NCI-H1417 (cell line): ENCODE data around the gene PLB1.
A peak's percentile ranks its signal among the peaks of the same experiment; 100 is the strongest.

Experiments used
- DNase-seq, 3 experiments: peaks; one replicate each; lab custom pipeline; 2025; lab: John Stamatoyannopoulos, UW

PLB1 gene

GRCh38 chr2:28627722-28628480 is 132.0 kb downstream of the PLB1 start:
- no peak for DNase-seq

DNA sequence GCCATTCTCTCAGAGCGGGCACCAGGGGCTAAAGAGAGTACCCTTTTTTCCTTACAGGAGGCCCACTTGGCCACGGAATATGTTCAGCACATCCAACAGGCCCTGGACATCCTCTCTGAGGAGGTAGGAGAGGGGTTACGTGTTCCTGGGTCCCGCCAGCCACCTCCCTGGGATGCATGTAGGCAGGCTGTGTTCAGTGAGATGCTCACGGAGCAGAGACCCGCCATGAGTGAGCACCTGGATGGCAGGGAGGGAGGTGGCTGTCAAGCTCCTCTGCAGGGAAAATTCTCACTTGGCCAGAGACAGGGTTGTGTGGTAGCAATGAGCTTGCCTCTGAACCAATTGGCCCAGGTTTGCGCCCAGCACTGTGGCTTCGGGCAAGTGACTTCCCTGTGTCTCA is 132.6 kb downstream of the PLB1 start:
- DNase-seq: no peak

- no peak for DNase-seq
These were observed 133.1 kb downstream of the PLB1 start for GRCh38 chr2:28628987-28629386.

DNA sequence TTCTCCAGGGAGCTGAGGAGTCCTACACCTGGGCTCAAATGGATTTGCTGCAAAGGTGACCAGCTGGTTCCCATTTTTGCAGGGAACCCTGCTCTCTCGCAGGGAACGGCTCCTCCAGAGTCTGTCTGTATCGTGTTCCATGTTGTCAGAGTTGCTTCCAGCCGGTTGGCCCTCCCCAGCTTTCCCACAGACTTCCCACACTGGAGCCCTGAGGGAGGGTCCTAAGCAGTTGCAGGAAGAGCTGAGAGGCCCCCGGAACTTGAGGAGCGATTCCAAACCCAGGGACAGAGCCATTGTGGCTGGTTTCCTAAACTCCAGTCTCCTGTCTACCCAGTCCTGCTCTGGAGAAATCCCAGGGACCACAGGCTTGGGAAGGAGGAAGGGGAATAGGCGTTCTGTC is 134.1 kb downstream of the PLB1 start:
- DNase-seq: no peak

DNA sequence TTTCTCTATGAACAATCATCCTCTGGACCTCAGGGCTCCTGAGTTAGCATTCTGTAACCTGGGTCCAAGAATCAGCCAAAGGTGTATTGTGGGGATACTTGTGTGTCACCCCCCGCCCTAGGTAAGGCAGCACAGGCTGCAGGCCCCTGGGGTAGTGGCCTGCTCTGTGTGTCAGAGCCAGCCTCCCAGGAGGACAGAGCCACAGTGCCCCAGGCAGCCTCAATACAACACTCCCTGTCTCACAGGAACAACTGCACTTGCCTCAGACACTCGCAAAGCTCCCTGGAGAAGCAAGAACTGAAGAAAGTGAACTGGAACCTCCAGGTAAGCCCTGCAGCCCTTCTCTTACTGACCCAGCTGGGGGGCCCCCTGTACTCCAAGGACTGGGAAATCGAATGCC is 134.5 kb downstream of the PLB1 start:
- no peak for DNase-seq

GRCh38 chr2:28631514-28632206 is 135.8 kb downstream of the PLB1 start:
- no peak for DNase-seq

- no peak for DNase-seq
These were observed 136.9 kb downstream of the PLB1 start for GRCh38 chr2:28632791-28633190.

GRCh38 chr2:28633204-28633603 is 137.3 kb downstream of the PLB1 start:
- no peak for DNase-seq

GRCh38 chr2:28633746-28634145 is 137.9 kb downstream of the PLB1 start:
- DNase-seq: no peak

DNA sequence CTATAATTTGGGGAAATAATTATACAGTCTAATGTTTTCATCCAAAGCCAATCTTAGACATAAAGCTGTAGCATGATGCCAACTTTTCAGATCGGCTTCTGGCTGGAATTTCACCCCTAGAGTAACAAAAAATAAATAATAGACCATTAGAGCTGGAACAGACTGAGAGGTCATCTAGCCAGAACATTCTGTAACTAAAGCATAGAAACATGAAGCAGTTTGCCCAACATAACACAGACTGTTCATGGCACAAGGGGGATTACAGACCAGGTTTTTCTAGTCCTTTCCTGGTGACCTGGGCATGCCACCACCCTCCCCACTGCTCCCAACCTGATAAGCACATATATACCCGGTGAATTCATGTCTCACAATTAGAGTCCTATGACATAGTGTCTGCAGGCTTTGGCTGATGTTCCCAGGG is 139.3 kb downstream of the PLB1 start:
- no peak for DNase-seq

DNA sequence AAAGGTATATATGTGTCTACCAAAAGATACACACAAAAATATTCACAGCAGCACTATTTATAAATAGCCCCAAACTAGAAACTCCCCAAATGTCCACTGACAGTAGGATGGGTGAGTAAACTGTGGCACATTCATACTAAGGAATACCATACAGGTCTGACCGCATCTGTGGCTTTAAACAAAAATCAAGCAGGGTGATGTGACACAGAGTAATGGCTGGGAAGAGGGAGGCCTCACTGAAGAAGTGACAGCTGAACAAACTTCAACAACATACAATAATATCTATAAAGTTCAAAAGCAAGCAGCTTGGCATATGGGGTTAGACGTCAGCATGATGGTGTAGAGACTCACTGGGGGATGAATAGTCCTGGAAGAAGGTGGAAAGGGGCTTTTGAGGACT is 140.6 kb downstream of the PLB1 start:
- DNase-seq: no peak

DNA sequence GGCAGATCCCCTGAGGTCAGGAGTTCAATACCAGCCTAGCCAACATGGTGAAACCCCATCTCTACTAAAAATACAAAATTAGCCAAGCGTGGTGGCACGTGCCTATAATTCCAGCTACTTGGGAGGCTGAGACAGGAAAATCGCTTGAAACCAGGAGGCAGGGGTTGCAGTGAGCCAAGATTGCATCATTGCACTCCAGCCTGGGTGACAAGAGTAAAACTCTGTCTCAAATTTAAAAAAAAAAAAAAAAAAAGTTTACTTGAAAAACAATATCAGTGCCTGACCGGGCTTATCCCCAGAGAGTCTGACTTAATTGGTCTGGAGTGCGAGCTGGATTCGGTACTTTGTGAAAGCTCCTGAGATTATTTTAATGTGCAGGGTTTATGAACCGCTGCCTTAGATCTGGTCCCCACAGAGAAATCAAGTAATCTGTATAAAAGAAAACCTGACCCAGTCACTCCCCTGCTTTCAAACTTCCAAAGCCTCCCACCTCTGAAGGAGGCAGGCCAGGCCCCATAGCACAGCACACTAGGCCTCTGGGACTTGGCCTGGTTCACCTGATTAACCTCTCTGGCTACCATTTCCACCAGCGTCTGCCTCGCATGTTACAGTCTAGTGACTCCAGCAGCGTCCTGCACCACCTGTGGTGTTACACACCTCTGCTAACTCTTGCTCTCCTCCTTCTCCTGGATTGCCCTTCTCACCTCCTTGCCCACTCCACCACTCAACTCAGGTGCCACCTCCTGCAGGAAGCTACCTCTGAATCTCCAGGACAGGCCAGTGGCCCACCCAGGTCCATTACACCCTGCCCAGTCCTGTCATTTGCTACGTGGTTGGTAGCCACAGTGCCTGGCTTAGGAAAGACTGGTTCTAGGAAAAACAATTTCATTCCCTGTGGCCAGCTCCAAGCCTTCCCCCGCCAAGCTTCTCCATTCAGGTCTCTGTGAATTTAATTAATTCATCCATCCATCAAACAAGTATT is 141.5 kb downstream of the PLB1 start:
- no peak for DNase-seq

GRCh38 chr2:28638102-28638501 is 142.2 kb downstream of the PLB1 start:
- no peak for DNase-seq

DNA sequence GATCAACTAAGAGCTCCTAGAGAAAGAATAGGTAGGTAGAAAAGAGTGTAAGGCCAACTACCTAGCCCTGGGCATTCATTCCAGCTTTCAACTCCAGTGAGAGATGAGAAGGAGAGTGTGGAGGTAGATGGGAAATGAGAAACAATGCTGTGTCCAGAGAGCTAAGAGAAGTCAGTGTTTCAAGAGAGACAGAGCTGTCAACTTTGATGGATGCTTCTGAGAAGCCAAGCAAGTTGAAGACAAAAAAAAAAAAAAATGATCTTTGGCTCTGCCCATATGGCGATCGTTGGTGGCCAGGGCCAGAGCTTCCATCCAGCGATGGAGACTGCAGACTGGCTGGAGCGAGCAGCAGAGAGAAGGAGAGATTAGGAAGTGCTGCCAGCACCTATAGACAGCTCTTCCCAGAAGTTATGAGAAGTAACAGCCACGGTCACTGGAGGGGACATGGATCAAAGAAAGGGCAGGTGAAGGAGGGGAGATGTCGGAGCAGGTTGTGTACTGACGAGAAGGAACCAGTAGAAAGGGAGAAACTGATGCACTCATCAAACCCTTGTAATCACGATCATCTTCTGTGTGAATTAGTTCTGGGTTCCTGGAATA is 143.3 kb downstream of the PLB1 start:
- DNase-seq: no peak

DNA sequence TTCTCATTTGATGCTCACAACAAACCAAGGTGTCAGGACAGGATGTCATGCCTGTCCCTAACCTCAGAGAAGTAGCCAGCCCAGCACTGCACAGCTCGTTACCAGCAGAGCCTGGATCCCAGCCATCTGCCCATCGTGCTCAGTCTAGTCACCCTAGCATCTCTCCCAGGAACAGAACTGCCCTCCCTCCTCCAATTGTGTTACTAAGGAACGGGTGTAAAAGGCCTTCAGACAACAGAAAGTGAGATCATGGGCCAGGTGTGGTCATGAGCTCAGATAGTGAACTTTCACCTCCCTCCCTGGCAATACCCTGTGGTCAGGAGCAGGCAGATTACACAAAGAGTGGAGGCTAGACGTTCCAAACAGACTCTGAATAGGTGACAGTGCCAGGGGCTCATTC is 144.0 kb downstream of the PLB1 start:
- DNase-seq: peak in 2 of 3 experiments; percentile 11 to 53

DNA sequence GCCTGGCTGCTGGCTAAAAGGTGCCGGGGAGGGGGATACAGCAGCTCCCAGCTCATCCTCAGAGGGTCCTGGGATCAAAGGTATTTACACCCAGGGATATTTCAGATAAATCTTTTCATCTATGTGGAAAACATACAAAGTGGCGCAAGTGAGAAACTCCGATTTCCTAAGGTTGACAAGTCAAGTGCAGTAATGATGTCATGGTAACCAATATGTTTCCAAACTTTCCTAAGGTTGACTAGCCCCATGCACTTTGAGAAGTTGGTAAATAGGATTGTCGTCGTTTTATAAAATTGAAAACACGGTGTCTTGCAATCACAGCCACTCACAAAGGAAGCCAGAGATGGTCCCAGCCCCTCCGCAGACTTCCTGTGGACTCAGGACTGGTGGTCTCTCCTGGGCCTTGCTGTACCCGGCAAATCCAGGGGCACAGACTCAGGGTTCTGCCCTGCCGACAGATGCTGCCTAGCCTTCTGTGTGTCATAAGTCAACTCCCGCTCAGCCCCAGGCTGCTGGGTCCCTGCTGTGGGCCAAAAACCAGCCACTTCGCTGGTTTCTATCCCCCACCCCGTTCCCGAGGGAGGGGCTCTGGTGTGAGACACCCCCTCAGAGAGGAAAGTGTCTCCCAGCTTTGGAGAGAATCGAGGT is 144.5 kb downstream of the PLB1 start:
- DNase-seq: no peak

DNA sequence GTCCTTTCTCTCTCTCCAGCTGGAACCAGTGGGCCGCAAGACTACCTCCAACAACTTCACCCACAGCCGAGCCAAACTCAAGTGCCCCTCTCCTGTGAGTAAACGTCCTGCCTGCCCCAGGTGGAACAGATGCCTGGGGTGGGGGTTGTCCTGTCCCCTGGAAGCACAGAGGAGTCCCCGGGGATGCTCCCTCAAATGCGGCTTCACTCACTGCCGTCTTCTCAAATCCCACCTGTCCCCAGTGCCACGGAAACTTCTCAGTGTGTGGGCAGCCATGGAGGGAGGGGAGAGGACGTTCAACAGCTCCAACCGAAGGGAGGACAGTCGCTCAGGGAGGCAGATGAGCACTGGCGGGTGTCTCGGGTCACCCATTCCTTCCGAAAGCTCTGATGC is 145.0 kb downstream of the PLB1 start:
- no peak for DNase-seq

GRCh38 chr2:28642796-28643195 is 146.9 kb downstream of the PLB1 start:
- no peak for DNase-seq

DNA sequence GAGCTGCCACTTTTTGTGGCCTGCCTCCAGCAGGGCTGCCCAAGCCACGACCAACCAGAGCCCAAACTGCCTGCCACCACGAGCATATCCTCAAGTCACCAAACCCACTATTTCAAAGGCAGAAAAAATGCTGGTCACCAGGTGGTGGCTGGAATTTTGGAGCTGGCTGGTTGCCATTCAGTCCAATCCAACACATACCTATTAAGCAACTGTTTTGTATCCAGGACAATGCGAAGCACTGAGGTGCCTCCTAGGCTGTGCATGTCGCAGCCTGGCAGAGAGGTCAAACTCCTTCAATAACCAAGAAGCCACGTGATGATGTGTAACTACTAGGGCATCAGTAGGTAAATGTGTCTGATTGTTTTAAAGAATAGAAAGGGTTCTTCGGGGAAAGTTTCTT is 147.5 kb downstream of the PLB1 start:
- DNase-seq: no peak

DNA sequence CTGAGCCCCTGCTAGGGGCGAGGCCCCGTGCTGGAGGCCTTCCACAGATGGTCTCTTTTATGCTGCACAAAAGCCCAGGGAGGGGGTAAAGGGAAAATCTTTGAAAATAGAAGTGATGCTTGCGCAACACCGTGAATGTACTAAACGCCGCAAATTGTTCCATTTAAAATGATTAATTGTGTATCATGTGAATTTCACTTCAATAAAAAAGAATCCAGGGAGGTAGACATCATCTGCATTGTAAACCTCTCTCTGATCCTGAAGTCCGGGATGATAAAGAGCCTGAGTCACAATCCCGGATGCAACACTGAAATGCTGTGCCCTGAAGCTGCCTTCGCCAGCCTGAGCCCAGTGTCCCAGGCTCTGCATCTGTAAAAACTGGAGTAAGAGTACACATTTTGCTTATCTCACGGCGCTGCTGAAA is 148.1 kb downstream of the PLB1 start:
- no peak for DNase-seq

DNA sequence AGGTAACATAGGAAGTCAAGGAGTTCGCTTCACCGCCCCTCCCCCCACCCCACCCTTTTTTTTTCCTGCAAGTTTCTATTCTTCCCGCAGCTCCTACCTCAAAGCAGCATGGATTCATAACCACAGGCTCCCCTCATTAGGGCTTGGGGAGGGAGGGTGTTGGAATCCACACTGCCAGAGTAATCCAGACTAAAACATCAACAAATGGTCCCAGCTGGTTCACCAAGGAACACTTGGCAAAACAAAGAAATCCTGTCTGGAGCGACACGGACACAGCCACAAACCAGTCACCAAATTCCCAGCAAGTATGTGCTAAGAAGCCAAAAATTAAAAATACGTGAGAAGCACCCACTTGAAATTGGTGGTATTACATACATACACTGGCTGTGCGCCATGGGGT is 148.9 kb downstream of the PLB1 start:
- no peak for DNase-seq

GRCh38 chr2:28645553-28645952 is 149.7 kb downstream of the PLB1 start:
- no peak for DNase-seq
